HG03175 (cell line): ENCODE results near the gene ADARB1.

Experiments used
- ATAC-seq: cut with Tn5 transposase; IDR thresholded peaks from one replicate; pipeline ENCODE4 v1.9.1; 2021; ENCODE audit warnings: mild to moderate bottlenecking, moderate library complexity; ENCODE audit not compliant: unreplicated experiment

The ADARB1 gene

DNA sequence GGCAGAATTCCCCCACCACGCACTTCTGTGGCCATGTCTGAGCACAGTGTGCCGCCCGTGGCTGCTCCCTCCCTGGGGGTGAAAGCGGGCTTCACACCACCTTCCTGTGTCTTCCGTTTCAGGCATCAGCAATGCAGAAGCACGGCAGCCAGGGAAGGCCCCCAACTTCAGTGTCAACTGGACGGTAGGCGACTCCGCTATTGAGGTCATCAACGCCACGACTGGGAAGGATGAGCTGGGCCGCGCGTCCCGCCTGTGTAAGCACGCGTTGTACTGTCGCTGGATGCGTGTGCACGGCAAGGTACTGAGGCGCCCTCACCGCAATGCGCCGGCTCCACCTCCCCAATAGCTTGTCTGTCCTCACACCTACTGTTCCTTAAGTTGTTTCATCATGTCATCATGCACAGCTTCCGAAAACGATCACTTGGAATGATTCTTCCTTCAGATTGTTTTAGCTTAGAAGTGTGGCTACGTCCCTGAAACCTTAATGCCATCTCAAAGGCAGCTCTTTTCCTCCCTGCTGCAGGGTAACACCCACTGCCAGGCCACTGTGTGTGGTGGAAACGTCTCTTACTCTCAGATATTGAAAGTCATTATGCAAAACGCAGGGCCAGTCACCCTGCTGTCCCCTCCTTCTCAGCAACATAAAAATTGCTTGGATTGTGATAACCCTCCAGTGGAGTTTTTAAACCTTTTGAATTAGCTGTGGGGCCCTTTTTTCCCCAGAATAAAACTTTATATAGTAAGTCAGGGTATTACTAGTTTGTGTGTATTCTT, 146.5 kb downstream of the ADARB1 start:
- ATAC-seq, result no peak

DNA sequence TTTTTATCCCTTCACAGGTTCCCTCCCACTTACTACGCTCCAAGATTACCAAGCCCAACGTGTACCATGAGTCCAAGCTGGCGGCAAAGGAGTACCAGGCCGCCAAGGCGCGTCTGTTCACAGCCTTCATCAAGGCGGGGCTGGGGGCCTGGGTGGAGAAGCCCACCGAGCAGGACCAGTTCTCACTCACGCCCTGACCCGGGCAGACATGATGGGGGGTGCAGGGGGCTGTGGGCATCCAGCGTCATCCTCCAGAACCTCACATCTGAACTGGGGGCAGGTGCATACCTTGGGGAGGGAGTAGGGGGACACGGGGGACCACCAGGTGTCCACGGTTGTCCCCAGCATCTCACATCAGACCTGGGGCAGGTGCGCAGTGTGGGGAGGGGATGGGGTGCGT, 147.6 kb downstream of the ADARB1 start:
- ATAC-seq, result no peak

DNA sequence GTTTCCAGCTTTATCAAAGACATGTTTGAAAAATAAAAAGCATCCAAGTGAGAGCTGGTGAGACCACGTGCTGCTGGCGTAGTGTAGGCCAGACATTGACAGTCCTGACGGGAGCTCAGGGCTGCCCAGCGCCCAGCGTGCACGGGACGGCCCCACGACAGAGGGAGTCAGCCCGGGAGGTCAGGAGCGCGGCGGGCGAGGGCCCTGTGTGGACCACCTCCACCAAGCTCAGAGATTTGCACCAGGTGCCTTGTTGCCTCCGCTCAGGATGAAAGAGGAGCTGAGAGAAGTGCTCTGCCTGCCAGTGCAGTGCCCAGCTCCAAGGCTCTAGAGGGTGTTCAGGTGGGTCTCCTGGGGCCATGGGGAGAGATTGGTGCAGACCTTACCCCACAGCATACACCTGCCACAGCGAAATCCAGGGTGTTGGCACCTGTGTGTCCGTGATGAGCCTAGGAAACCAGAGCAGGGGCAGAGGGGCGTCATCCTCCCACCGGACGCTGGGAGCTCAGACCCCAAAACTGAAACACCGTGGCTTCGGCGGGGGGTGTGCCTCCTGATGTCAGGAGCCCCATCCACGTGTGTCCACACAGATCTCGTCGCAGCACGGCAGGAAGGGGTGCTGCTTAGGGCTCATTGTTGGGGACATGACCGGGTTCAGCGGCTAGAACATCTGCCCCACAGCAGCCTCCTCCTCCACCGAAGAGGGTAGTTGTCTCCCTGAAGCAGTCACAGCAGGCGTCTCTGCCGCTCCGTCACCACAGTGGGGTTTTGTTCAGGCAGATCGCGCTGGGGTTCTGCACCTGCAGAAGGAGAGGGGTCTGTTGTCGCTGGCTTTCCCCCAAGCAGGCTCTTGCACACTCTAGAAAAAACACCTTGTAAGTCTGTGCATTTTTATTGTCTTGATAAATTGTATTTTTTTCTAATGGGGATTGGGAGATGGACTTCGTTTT, 149.1 kb downstream of the ADARB1 start:
- no peak for ATAC-seq

DNA sequence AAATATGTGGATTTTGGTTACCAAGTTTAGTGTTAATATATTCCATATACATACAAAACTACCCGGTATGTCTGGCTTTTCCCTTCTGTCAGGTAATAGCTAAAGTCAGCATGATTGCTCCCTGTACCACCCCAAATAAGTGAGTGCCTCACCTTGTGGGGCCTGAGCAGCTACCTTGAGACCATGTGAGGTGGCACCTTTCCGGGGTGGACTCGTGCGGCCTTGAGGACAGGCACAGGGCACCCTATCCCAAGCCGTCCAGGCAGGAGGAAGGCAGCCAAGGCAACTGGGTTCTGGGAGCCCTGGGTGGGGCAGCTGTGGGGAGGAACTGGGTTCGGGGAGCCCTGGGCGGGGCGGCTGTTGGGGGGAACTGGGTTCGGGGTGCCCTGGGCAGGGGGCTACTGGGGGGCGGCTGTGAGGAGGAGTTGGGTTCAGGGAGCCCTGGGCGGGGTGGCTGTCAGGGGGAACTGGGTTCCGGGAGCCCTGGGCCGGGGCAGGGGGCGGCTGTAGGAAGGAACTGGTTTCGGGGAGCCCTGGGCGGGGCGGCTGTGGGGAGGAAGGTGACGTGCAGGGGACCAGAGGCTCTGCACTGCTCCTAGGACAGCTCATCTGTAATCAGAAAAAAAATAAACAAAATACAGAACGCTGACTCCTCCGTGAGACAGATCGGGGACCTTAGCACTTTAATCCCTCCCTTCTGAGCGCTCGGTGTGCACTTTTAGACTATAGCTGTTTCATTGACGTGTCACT, 150.0 kb downstream of the ADARB1 start:
- ATAC-seq, result no peak

DNA sequence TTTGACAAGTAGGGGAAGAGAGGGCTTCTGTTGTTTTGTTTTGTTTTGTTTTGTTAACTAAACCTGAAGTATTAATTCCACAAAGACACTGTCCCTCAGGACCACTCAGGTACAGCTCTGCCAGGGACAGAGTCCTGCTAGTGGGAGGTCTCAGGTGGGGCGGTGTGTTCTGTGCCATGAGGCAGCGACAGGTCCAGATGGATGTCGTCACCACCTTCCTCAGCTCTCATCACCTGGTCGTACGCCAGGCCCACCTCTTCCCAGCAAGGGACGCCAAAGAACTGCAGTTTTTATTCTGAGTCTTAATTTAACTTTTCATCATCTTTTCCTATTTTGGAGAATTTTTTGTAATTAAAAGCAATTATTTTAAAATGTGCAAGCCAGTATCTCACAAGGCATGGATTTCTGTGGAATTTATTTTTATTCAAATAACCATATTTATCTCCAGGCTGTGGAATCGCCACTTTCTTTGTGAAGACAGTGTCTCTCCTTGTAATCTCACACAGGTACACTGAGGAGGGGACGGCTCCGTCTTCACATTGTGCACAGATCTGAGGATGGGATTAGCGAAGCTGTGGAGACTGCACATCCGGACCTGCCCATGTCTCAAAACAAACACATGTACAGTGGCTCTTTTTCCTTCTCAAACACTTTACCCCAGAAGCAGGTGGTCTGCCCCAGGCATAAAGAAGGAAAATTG, 150.8 kb downstream of the ADARB1 start:
- no peak for ATAC-seq

DNA sequence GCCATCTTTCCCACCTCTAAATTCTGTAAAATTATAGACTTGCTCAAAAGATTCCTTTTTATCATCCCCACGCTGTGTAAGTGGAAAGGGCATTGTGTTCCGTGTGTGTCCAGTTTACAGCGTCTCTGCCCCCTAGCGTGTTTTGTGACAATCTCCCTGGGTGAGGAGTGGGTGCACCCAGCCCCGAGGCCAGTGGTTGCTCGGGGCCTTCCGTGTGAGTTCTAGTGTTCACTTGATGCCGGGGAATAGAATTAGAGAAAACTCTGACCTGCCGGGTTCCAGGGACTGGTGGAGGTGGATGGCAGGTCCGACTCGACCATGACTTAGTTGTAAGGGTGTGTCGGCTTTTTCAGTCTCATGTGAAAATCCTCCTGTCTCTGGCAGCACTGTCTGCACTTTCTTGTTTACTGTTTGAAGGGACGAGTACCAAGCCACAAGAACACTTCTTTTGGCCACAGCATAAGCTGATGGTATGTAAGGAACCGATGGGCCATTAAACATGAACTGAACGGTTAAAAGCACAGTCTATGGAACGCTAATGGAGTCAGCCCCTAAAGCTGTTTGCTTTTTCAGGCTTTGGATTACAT, 151.5 kb downstream of the ADARB1 start:
- ATAC-seq, result no peak

DNA sequence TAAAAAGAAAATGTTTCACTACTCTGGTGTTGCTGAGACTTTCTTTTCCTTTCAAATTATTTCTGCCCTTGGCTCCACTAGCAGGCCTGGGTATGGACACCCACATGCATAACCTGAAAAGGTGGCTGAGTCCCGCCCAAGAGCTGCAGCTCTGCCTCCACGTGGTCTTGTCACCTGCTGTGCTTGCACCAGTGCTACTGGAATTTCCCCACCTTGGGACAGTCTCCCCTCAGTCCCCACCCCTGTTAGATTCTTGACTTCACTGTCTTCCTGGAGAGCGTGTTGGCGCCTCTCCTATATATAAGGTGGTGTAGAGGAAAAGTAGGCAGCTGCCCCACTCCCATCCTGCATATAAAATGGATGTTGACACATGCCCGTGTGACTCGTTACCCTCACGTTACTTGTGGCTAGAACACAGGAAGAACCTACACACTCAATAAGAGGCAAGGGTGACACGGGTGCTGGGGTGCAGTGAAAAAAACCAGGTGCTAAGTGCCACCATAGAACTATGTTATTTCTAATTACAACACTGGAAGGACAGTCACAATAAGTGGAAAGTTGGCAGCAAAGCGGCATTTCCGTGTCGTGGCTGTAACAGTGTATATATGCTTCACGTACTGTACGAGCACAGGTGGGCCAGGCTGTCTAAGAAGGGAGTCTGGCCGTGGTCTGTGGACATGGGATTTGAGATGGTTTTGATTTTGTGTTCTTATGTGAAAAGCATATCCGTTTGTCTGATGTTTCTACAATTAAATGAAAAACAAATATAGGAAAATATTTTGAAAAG, 152.4 kb downstream of the ADARB1 start:
- ATAC-seq, result no peak

DNA sequence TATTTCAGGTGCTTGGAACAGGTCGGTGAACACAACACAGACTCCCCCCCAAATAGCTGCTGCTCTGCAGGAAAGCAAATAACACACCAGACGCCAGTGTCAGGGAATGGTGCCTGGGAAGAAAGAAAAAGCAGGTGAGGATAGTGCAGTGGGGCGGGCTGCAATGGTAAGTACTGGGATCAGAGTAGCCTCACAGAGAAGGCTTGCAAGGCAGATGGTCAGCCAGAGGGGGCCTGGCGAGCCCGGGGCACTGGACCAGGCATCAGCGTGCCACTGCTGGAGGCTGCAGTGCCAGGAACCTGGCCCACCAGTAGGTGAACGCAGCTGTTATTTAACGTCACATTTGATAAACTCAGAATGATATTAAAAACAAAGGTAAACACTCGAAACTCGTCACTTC, 153.4 kb downstream of the ADARB1 start:
- ATAC-seq, result no peak

DNA sequence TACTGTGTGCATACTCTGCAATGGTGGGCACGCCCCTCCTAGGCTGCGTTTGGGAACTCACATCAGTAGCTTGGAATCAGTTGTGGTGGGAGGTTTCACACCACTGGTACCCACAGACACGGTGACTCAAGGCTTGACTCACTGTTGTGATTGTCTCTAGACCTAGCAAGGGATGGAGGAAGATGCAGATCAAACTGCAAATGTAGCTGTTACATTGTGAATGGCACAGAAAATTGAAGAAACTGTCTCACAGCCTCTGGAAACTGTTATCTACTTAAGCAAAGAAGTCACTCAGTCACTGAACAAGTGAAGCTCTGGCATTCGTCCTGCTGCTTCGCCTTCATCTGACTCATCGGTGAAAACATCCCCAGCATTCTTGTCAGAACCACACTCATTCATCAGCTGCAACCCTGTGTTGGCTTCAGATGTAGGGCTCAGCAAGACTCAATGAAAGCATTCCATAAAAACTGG, 153.8 kb downstream of the ADARB1 start:
- no peak for ATAC-seq

DNA sequence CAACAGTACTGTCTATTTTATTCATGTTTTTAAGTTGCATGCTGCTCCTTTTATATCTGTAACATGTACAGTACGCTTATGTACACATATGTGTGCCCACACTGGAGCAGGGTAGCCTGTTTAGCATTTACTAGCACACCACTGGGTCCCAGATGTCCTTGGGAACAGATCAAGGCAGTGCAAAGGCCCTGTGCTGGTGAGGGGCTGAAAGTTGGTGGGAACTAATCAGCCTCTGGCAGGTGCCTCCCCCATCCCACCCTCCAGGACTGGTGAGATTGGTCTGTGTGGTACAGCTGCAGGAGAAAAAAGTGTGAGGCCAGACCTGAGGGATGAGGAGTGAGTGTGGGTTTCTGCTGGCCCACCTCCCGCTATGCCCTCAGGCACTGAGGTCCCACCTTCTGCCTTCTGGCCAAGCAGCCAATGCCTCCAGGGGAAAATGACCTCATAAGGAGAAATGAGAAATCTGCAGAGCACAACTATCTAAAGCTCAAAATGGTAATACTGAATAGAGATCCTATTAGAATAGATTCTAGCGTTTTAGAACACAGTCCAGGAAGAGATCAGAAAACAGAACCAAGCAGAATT, 154.4 kb downstream of the ADARB1 start:
- no peak for ATAC-seq

DNA sequence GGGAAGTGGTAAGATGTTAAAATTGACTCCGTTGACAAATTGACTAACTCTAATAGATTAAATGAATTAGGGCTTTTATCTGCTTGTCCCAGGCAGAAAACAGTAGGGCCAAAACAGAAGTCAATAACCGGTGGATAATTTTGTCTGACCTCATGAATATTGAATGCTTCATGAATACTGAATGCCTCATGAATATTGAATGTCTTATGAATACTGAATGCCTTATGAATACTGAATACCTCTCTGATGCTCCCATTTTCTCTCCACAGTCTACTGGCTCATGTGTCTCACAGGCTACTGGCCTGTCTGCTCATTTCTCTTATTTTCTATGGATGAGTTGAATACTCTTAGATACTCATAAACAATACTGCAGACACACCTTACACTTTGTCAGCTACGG, 157.3 kb downstream of the ADARB1 start:
- ATAC-seq, result no peak

DNA sequence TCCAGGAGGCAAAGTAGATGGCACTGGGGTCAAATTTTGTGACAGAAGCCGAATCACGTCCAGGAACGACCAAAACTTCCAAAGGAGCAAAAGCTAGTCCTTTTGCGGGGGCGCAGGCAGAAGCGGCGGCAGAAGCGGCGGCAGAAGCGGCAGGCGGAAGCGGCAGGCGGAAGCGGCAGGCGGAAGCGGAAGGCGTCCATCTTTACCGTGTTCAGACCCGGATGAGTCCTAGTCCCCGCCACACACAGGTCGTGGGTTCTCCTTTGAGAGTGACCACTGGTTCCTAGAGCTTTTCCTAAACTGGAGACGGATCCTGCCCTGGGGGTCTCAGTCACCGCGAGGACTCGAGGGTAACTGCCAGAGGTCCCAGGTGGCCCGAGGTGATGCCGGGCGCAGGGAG, 159.7 kb downstream of the ADARB1 start:
- ATAC-seq, result no peak

DNA sequence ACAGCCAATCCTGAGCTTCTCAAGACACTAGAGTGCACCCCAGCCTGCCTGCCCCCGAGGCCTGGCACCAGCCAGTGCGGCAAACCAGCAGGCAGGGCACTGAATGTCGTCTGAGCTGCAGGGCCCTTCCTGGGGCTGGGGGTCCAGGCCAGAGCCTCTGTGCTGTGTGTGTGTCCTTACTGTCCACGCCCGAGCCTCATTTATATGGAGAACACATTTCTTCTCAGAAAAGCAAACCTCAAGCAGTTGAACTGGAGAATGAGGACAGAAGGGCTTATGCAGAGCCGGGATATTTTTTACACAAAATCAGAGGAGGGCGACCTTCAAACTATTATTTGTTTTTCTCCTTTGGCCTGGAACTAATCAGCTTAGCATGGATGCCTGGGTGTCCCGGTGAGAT, 160.6 kb downstream of the ADARB1 start:
- ATAC-seq, result no peak

DNA sequence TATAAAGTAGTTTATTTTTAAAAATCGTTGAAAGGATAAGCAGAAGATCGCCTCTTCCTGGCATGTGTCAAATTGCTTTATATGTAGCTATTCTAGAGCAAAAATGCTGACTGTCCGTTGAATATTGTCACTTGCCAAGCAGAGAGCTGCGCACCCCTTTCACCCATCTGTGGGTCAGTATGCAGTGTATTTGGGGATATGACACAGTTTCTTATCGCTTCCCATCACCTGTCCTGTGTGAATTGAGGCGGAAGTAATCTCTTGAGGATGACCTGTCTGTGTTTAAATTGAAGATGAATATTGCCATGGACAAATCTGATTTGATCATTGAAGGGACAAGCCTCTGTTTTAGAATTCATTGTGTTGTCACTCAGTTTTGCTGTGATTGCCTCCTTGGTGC, 161.1 kb downstream of the ADARB1 start:
- no peak for ATAC-seq

DNA sequence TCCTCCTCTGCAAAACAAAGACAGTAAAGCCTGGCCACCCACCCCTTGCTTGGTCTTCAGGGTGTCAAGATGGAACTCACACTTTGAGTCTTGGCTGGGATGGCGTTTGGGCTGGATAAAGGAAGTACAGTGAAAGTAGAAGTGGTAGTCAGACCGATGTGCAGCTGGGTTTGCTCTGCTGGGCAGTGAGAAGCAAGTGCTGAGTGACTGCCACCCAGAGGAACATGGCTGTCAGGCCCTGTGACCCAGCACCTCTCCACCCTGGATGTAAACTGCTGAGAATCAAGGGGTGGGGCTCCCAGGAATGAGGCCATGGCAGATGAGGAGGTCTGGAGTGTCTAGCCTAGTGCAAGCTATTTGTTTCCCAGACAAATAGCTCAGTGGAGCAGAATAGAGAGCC, 162.1 kb downstream of the ADARB1 start:
- no peak for ATAC-seq

DNA sequence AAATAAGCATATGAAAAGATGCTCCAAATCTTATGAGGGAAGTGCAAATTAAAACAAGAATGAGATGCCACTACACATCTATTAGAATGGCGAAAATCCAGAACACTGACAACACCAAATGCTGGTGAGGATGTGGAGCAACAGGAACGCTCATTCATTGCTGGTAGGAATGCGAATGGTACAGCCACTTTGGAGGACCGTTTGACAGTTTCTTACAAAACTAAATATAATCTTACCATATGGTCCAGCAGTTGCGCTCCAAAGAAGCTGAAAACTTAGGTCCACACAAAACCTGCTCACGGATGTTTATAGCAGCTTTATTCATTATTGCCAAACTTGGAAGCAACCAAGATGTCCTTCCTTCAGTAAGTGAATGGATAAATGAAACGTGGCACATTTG, 163.0 kb downstream of the ADARB1 start:
- no peak for ATAC-seq

DNA sequence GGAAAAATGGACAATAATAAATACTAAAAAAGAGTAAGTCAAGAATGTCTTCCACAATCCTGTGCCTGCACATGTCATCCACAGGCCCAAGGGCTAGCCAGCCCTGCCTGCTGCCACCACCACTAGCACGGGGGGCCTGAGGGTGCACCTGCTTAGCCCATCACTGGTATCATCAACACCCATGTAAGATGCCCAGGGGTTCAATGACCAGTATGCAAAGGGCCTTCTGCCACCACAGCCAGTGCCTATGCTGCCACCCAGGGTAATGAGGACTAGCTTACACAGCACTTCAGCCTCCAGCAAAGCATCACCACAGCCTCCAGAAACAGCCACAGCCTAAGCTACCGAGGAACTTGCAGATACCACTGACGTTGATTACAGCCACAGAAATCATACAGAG, 167.0 kb downstream of the ADARB1 start:
- no peak for ATAC-seq

DNA sequence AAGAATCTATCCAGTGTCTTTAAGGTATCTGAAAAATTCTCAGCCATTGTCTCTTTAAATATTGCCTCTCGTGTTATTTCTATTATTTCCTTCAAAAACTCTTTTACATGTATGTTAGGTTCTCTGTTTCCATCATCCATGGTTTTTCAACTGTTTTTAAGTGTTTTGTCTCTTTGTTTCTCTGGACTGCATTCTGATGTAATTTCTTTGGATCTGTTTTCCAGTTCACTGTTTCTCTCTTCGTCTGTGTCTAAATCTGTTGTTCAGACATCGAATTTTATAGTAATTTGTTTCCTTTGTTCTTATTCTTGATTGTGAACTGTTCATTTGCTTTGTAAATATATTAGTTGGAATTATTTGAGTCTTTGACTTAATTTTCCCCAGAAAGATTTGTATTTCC, 169.2 kb downstream of the ADARB1 start:
- no peak for ATAC-seq

DNA sequence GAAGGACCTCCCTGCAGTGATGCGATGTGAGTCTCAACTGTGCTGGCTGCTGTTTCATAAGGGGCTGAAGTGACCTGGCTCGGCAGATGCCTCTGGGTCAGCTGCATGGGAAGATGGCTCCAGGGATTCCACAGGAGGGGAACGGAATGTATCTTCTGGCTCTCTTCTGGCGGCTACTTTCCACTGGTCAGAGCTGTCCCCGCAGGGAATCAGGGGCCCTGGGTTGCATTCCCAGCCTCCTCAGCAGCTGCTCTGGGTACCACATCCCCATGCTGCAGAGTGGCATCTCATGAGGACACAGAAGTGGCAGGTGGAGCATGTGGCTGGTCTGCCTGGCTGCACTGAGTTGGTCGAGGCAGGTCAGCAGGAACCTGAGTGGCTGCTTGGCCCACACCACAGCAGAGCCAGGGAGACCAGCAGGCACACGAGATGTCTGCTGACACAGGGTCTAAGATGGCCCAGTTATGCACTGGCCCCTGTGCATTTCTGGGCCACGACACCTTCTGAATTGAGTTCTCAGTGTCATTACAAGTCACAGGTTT, 170.5 kb downstream of the ADARB1 start:
- ATAC-seq, result no peak
